KMS-11 (cell line): ENCODE results near the gene AP2B1.

Experiments
- H2AFZ ChIP-seq: fragments of 200-600 bp; sonication (generic); 2 replicates; pipeline ENCODE4 v1.6.1; 2016; ENCODE audit warnings: antibody characterized with exemption, mixed run types, low read depth
- H3K27ac ChIP-seq: fragments of 200-600 bp; sonication (generic); 2 replicates; pipeline ENCODE4 v1.6.1; 2016; ENCODE audit warnings: mild to moderate bottlenecking, mixed run types
- H3K27me3 ChIP-seq: fragments of 200-600 bp; sonication (generic); 2 replicates; pipeline ENCODE4 v1.6.1; 2017; ENCODE audit warnings: mild to moderate bottlenecking, low read depth, mixed run types, moderate library complexity; ENCODE audit not compliant: insufficient read depth
- H3K36me3 ChIP-seq: fragments of 200-600 bp; sonication (generic); 2 replicates; pipeline ENCODE4 v1.6.1; 2017; ENCODE audit warnings: mild to moderate bottlenecking, mixed run types; ENCODE audit not compliant: insufficient read depth
- H3K4me1 ChIP-seq: fragments of 200-600 bp; sonication (generic); 2 replicates; pipeline ENCODE4 v1.6.1; 2016; ENCODE audit warnings: mild to moderate bottlenecking, low read depth, mixed run types; ENCODE audit not compliant: poor library complexity, severe bottlenecking
- H3K4me2 ChIP-seq: fragments of 200-600 bp; sonication (generic); 2 replicates; pipeline ENCODE4 v1.7.0; 2016; ENCODE audit warnings: mild to moderate bottlenecking, mixed run types
- H3K4me3 ChIP-seq: fragments of 200-600 bp; sonication (generic); IDR thresholded peaks from 2 replicates; pipeline ENCODE4 v1.6.1; 2017; ENCODE audit warnings: low read depth, low read length, mixed read lengths; ENCODE audit not compliant: insufficient read depth
- H3K79me2 ChIP-seq: fragments of 200-600 bp; sonication (generic); 2 replicates; pipeline ENCODE4 v1.6.1; 2016; ENCODE audit warnings: low read depth, mixed run types; ENCODE audit not compliant: insufficient read depth
- H3K9ac ChIP-seq: fragments of 200-600 bp; sonication (generic); 2 replicates; pipeline ENCODE4 v1.6.1; 2016; ENCODE audit warnings: mild to moderate bottlenecking, mixed run types
- H4K20me1 ChIP-seq: fragments of 200-600 bp; sonication (generic); 2 replicates; pipeline ENCODE4 v1.6.1; 2016; ENCODE audit warnings: mild to moderate bottlenecking, mixed run types; ENCODE audit not compliant: insufficient read depth
- TF ChIP-seq, protein P1 (sequence below): fragments of 200-600 bp; sonication (generic); conservative IDR thresholded peaks from 2 replicates; pipeline ENCODE4 v1.6.1; 2017; ENCODE audit warnings: low read depth, mild to moderate bottlenecking, antibody characterized with exemption, low read length, moderate library complexity, mixed read lengths

AP2B1 gene

DNA sequence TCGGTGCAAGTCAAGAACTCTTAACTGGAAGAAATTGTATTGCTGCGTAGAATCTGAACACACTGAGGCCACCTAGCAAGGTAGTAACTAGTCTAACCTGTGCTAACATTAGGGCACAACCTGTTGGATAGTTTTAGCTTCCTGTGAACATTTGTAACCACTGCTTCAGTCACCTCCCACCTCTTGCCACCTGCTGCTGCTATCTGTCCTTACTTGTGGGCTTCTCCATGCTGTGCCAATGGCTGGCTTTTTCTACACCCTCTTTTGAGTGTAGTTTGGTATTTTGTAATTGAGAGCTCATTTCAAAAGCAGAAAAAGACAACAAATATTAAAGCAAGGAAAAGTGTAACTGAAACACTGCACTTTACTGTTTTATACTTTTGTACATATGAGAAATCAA, 136.6 kb downstream of the AP2B1 start:
- TF ChIP-seq, protein P1, sequence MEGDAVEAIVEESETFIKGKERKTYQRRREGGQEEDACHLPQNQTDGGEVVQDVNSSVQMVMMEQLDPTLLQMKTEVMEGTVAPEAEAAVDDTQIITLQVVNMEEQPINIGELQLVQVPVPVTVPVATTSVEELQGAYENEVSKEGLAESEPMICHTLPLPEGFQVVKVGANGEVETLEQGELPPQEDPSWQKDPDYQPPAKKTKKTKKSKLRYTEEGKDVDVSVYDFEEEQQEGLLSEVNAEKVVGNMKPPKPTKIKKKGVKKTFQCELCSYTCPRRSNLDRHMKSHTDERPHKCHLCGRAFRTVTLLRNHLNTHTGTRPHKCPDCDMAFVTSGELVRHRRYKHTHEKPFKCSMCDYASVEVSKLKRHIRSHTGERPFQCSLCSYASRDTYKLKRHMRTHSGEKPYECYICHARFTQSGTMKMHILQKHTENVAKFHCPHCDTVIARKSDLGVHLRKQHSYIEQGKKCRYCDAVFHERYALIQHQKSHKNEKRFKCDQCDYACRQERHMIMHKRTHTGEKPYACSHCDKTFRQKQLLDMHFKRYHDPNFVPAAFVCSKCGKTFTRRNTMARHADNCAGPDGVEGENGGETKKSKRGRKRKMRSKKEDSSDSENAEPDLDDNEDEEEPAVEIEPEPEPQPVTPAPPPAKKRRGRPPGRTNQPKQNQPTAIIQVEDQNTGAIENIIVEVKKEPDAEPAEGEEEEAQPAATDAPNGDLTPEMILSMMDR, result no peak
- Histone ChIP-seq H3K36me3 (peaks cover 4% of the 10 kb centered on the region; the same call in 1 of the 2 replicates), H3K4me3 (no peak overlapping the region), H2AFZ (no peak overlapping the region), H3K4me2 (no peak overlapping the region), H4K20me1 (no peaks in the 10 kb centered on the region), H3K27ac (no peak overlapping the region), H3K9ac (no peak overlapping the region), H3K27me3 (no peaks in the 10 kb centered on the region), H3K79me2 (no peaks in the 10 kb centered on the region), H3K4me1 (no peaks in the 10 kb centered on the region)

GRCh38 chr17:35725058-35725457, 137.9 kb downstream of the AP2B1 start:
- Histone ChIP-seq H2AFZ (no peak overlapping the region), H3K4me3 (no peak overlapping the region), H3K9ac (no peak overlapping the region), H4K20me1 (no peaks in the 10 kb centered on the region), H3K36me3 (peaks cover 4% of the 10 kb centered on the region; the same call in 1 of the 2 replicates), H3K79me2 (no peaks in the 10 kb centered on the region), H3K27ac (no peak overlapping the region), H3K4me1 (no peaks in the 10 kb centered on the region), H3K4me2 (no peak overlapping the region), H3K27me3 (no peaks in the 10 kb centered on the region)
- TF ChIP-seq, protein P1, result no peak

DNA sequence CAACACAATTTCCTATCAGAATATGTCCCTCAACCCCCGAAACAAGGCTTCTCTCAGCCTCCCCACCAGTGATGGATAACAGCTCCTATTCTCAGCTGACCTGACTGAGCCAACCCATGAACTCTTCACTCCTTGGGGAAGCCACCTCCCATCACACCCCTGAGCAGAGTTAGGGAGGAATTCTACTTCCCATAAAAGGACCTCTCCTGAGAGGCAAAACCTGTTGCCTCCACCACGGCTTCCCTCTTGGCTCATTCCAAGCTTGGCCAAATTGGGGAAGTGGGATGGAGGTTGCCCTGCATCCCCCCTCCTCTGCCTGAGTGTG, 138.6 kb downstream of the AP2B1 start:
- no peak overlapping the region for H3K9ac ChIP-seq
- H3K36me3 ChIP-seq, result peaks cover 4% of the 10 kb centered on the region; the same call in 1 of the 2 replicates
- H3K27ac ChIP-seq, result no peak overlapping the region
- no peak overlapping the region for H3K4me3 ChIP-seq
- H3K4me1 ChIP-seq, result no peaks in the 10 kb centered on the region
- TF ChIP-seq, protein P1, result no peak
- H3K79me2 ChIP-seq, result no peaks in the 10 kb centered on the region
- H3K27me3 ChIP-seq, result no peaks in the 10 kb centered on the region
- no peak overlapping the region for H2AFZ ChIP-seq
- no peak overlapping the region for H3K4me2 ChIP-seq
- H4K20me1 ChIP-seq, result no peaks in the 10 kb centered on the region

DNA sequence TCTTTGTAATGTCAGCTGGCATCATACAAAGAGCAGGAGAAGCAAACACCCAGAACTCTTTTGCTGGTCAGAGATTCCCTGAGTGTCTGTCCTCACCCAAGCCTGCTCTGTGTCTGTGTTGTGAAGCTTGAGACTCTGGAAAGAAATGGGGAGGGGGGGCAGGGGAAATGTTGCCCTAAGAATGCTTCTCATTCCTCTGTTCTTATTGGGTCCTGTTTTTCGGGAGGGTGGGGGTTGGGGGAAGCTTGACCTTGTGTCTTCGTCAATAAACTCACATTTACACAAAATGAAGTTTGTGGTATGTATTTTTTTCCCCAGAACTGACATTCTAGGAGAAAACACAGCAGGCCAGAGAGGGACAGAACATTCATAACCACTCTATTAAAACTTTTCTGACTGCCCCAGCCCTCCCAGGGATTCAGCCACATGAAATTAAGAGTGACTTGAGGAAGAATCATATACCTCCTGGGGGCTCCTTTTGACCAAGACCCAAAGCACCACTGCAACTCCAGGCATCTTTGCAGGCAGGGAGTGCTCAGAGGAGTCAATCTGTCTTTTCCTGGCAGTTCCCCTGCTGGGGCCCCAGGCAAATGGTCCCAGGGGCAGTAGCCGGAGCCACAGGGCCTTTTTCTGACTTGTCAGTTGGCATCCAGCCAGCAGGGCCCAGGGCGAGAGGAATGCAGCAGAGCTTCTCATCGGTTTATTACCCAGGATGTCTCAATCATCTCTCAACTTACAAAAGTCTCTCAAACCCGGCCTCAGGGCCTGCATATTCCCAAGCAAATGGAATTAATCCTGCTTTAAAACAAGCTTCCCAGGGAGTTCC, 139.2 kb downstream of the AP2B1 start:
- H4K20me1 ChIP-seq, result no peaks in the 10 kb centered on the region
- H3K4me1 ChIP-seq, result no peaks in the 10 kb centered on the region
- H3K4me2 ChIP-seq, result no peak overlapping the region
- peaks cover 4% of the 10 kb centered on the region; the same call in 1 of the 2 replicates for H3K36me3 ChIP-seq
- no peaks in the 10 kb centered on the region for H3K27me3 ChIP-seq
- TF ChIP-seq, protein P1, result no peak
- no peaks in the 10 kb centered on the region for H3K79me2 ChIP-seq
- no peak overlapping the region for H3K4me3 ChIP-seq
- H3K27ac ChIP-seq, result no peak overlapping the region
- no peak overlapping the region for H3K9ac ChIP-seq
- H2AFZ ChIP-seq, result no peak overlapping the region
